Measurements from ENCODE around the gene ATP9A.
"Not testable (repeated sequence)": the region's sequence is repeated elsewhere in the genome, so short reads cannot be mapped to it uniquely, and the experiment has no call there.

Gene ATP9A

GRCh38 chr20:51653226-51653625, 115.0 kb downstream of the ATP9A start:
- no peak for DNase-seq (ENCODE audit: low spot score)

- DNase-seq (ENCODE audit: low spot score): no peak
Observed at GRCh38 chr20:51651921-51652549, 116.2 kb downstream of the ATP9A start.

- peak; percentile 65 for DNase-seq (ENCODE audit: low spot score)
Observed at GRCh38 chr20:51650685-51651134, 117.5 kb downstream of the ATP9A start.

GRCh38 chr20:51648571-51648947, 119.6 kb downstream of the ATP9A start:
- DNase-seq (ENCODE audit: low spot score): no peak

- DNase-seq (ENCODE audit: low spot score): no peak
Observed at GRCh38 chr20:51647674-51648570, 120.3 kb downstream of the ATP9A start.

- DNase-seq (ENCODE audit: low spot score): not testable (repeated sequence)
Observed at GRCh38 chr20:51643810-51644209, 124.4 kb downstream of the ATP9A start.

- DNase-seq (ENCODE audit: low spot score): no peak
Observed at GRCh38 chr20:51643390-51643789, 124.8 kb downstream of the ATP9A start.

- no peak for DNase-seq (ENCODE audit: low spot score)
Observed at GRCh38 chr20:51641866-51642265, 126.3 kb downstream of the ATP9A start.

GRCh38 chr20:51640743-51641142, 127.4 kb downstream of the ATP9A start:
- no peak for DNase-seq (ENCODE audit: low spot score)

GRCh38 chr20:51639206-51639832, 128.9 kb downstream of the ATP9A start:
- peak; percentile 73 for DNase-seq (ENCODE audit: low spot score)

- DNase-seq (ENCODE audit: low spot score): no peak
Observed at GRCh38 chr20:51637241-51637640, 130.9 kb downstream of the ATP9A start.

- no peak for DNase-seq (ENCODE audit: low spot score)
Observed at GRCh38 chr20:51636123-51636522, 132.1 kb downstream of the ATP9A start.

GRCh38 chr20:51635680-51636079, 132.5 kb downstream of the ATP9A start:
- no peak for DNase-seq (ENCODE audit: low spot score)

- DNase-seq (ENCODE audit: low spot score): no peak
Observed at GRCh38 chr20:51634877-51635276, 133.3 kb downstream of the ATP9A start.

GRCh38 chr20:51634257-51634656, 133.9 kb downstream of the ATP9A start:
- no peak for DNase-seq (ENCODE audit: low spot score)

GRCh38 chr20:51633430-51633829, 134.8 kb downstream of the ATP9A start:
- DNase-seq (ENCODE audit: low spot score): no peak

GRCh38 chr20:51631953-51632352, 136.2 kb downstream of the ATP9A start:
- no peak for DNase-seq (ENCODE audit: low spot score)

GRCh38 chr20:51631011-51631950, 136.9 kb downstream of the ATP9A start:
- DNase-seq (ENCODE audit: low spot score): no peak

- DNase-seq (ENCODE audit: low spot score): no peak
Observed at GRCh38 chr20:51629399-51630058, 138.7 kb downstream of the ATP9A start.

- DNase-seq (ENCODE audit: low spot score): no peak
Observed at GRCh38 chr20:51628533-51629398, 139.4 kb downstream of the ATP9A start.

All from NAMALWA (cell line).